NCI-H187 treated with DMSO at 0.1 percent for 48 hours (cell line): ENCODE measurements around the gene HOXB3.

Experiments used
- DNase-seq: peaks from one replicate; lab custom pipeline; 2025; lab: John Stamatoyannopoulos, UW

The HOXB3 gene

GRCh38 chr17:48500435-48501426, 89.3 kb downstream of the HOXB3 start:
- no peak for DNase-seq

GRCh38 chr17:48499735-48500434, 90.2 kb downstream of the HOXB3 start:
- no peak for DNase-seq

- DNase-seq: no peak
Measured at GRCh38 chr17:48499248-48499647, 90.8 kb downstream of the HOXB3 start.
